Measurements from ENCODE around the gene ATP13A4. TPM values are rescaled to one million over a fixed set of nuclear protein-coding genes. Genes with fewer than 3 reads are reported as not detected.

The ATP13A4 gene, protein sequence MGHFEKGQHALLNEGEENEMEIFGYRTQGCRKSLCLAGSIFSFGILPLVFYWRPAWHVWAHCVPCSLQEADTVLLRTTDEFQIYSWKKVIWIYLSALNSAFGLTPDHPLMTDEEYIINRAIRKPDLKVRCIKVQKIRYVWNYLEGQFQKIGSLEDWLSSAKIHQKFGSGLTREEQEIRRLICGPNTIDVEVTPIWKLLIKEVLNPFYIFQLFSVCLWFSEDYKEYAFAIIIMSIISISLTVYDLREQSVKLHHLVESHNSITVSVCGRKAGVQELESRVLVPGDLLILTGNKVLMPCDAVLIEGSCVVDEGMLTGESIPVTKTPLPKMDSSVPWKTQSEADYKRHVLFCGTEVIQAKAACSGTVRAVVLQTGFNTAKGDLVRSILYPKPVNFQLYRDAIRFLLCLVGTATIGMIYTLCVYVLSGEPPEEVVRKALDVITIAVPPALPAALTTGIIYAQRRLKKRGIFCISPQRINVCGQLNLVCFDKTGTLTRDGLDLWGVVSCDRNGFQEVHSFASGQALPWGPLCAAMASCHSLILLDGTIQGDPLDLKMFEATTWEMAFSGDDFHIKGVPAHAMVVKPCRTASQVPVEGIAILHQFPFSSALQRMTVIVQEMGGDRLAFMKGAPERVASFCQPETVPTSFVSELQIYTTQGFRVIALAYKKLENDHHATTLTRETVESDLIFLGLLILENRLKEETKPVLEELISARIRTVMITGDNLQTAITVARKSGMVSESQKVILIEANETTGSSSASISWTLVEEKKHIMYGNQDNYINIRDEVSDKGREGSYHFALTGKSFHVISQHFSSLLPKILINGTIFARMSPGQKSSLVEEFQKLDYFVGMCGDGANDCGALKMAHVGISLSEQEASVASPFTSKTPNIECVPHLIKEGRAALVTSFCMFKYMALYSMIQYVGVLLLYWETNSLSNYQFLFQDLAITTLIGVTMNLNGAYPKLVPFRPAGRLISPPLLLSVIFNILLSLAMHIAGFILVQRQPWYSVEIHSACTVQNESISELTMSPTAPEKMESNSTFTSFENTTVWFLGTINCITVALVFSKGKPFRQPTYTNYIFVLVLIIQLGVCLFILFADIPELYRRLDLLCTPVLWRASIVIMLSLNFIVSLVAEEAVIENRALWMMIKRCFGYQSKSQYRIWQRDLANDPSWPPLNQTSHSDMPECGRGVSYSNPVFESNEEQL
- 1 to 10 TPM; 2.8 to 3.5 TPM for total RNA-seq

DNA sequence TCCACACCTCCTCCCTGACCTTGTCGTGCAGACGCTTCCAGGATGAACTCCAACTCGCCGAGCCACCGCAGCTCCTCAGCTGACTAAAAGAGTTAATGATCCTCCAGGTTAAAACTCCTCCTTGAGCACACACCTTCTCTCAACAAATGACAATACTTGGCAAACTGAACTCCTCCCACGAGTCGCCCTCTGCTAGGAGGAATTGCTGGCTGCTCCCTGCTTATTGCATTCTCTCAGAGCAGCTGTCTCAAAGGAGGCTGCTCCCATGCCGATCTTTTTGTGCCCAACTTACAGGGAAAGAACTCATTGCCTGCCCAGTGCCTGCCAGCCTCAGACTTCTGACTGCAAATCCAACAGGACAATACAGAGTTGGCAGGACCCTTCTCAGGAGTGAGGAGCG lies at the start of gene ATP13A4:
Gene ATP13A4, minus strand, starts transcription at position 85 of the 400 bp plus-strand sequence. CDS start 96 bp downstream, outside the sequence.
- TF ChIP-seq, protein P1, sequence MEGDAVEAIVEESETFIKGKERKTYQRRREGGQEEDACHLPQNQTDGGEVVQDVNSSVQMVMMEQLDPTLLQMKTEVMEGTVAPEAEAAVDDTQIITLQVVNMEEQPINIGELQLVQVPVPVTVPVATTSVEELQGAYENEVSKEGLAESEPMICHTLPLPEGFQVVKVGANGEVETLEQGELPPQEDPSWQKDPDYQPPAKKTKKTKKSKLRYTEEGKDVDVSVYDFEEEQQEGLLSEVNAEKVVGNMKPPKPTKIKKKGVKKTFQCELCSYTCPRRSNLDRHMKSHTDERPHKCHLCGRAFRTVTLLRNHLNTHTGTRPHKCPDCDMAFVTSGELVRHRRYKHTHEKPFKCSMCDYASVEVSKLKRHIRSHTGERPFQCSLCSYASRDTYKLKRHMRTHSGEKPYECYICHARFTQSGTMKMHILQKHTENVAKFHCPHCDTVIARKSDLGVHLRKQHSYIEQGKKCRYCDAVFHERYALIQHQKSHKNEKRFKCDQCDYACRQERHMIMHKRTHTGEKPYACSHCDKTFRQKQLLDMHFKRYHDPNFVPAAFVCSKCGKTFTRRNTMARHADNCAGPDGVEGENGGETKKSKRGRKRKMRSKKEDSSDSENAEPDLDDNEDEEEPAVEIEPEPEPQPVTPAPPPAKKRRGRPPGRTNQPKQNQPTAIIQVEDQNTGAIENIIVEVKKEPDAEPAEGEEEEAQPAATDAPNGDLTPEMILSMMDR (IDR thresholded peaks at IDR 0.05), result no peak
- Mint-ChIP-seq H3K9me3 (no peaks in the 10 kb centered on the region), H3K36me3 (ENCODE audit: low read depth) (no peaks in the 10 kb centered on the region), H3K4me3 (no peak within 1 kb of the TSS), H3K4me1 (ENCODE audit: low read depth) (no peaks in the 10 kb centered on the region), H3K27ac (no peak within 1 kb of the TSS), H3K27me3 (no peaks in the 10 kb centered on the region)
- no peak for ATAC-seq
- ChIA-PET CTCF (no interaction called here), POLR2A (no interaction called here)
- intact Hi-C loops (cut with micrococcal nuclease), result no loop called here
- no peak for DNase-seq

DNA sequence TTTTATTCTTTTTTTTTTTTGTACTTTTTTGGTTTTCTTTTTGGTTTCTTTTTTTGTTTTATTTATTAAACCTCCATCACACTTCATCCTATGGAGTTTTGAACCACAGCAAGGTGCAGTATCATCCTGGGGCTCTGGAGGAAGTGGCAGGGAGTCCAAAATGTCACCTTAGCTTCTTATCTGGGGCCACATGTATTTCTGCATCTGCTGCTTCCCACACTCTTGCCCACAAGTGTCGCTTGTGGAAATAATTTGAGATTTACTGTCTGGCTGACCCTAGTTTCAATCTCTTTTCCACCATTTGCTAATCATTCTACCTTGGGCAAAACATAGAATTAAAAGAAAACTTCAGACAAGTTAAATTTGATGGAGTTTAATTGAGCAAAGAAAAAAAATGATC lies 44.7 kb upstream of the ATP13A4 start:
- H3K4me1 Mint-ChIP-seq (ENCODE audit: low read depth), result peaks cover 59% of the 10 kb centered on the region
- no peak overlapping the region for H3K4me3 Mint-ChIP-seq
- peak; percentile 8 for DNase-seq
- POLR2A ChIA-PET, result no interaction called here
- ATAC-seq, result peak; percentile 34
- TF ChIP-seq, protein P1 (IDR thresholded peaks at IDR 0.05), result no peak
- H3K27me3 Mint-ChIP-seq, result no peaks in the 10 kb centered on the region
- H3K9me3 Mint-ChIP-seq, result no peaks in the 10 kb centered on the region
- intact Hi-C loops (cut with micrococcal nuclease), result no loop called here
- CTCF ChIA-PET, result no interaction called here
- peak overlapping the region; percentile 37 for H3K27ac Mint-ChIP-seq
- H3K36me3 Mint-ChIP-seq (ENCODE audit: low read depth), result peaks cover 38% of the 10 kb centered on the region

DNA sequence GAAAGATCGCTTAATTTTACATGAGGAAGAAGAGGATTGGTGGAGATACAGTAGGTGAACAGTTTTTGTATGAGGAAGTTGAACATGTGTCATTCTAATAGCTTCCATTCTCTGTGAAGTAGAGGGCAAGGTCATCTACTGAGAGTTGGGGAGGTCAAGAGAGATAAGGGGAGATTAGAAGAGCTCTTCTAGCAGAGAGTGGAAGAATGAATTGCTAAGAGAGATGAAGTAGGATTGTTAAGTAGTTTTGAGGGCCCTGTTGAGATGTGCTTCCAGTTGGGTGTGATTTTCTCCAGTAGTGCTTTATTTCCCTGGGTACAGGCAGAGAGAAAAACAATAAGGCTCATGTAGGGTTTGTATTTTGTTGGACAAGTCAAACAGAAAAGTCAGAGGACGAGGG lies 43.5 kb upstream of the ATP13A4 start:
- ATAC-seq, result no peak
- Mint-ChIP-seq H3K27ac (peak overlapping the region; percentile 21), H3K4me1 (ENCODE audit: low read depth) (peaks cover 64% of the 10 kb centered on the region), H3K36me3 (ENCODE audit: low read depth) (peaks cover 42% of the 10 kb centered on the region), H3K9me3 (no peaks in the 10 kb centered on the region), H3K4me3 (no peak overlapping the region), H3K27me3 (no peaks in the 10 kb centered on the region)
- ChIA-PET CTCF (no interaction called here), POLR2A (no interaction called here)
- no peak for DNase-seq
- TF ChIP-seq, protein P1 (IDR thresholded peaks at IDR 0.05), result no peak
- intact Hi-C loops (cut with micrococcal nuclease), result no loop called here

DNA sequence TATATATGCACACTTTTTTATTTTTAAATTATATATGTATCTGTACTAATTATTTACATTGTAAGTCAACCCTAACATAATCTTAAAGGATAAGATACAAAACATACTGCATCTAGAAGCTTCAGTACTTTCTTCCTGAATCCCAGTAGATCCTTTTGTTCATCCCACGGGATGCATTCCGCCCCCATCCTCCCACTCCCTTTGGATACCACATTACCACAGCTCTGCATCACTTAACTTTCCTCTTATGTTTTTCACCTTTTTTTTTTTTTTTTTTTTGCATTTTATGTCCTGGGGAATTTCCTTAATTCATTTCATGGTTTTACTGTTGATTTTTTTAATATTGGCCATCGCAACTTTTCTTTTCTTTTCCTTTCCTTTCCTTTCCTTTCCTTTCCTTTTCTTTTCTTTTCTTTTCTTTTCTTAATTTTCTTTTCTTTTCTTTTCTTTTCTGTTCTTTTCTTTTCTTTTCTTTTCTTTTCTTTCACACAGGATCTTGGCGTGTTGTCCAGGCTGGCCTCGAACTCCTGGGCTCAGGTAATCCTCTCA lies 41.3 kb upstream of the ATP13A4 start:
- TF ChIP-seq, protein P1 (IDR thresholded peaks at IDR 0.05), result no peak
- peaks cover 38% of the 10 kb centered on the region for H3K36me3 Mint-ChIP-seq (ENCODE audit: low read depth)
- no peak overlapping the region for H3K4me3 Mint-ChIP-seq
- ChIA-PET POLR2A (no interaction called here), CTCF (no interaction called here)
- no peaks in the 10 kb centered on the region for H3K9me3 Mint-ChIP-seq
- intact Hi-C loops (cut with micrococcal nuclease), result no loop called here
- ATAC-seq (no peak), DNase-seq (no peak)
- H3K27ac Mint-ChIP-seq, result peak overlapping the region; percentile 50
- no peaks in the 10 kb centered on the region for H3K27me3 Mint-ChIP-seq
- peaks cover 64% of the 10 kb centered on the region for H3K4me1 Mint-ChIP-seq (ENCODE audit: low read depth)
